ENCODE data around the gene CEP44. TPM values are rescaled to one million over a fixed set of nuclear protein-coding genes. Genes with fewer than 3 reads are reported as not detected.

The CEP44 gene
- total RNA-seq, 1 donor from 2014 or later = 11.5 TPM

DNA sequence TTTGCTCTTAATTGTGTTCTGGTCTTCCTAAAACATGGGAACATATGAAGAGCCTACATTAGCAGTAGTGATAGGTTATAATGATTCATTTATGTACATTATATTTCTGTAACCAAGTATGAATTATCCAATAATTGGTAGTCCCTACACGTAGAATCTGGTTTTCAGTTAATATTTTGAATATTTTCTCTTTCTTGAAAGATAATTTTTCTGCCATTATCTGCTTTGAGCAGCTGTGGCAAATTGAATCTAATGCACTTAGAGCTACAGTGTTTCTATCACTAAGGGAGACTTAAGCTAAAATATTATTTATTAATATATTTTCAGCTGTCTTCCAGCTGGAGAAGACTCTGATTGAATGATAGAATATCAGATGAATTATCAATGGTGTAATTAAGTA is 21.0 kb downstream of the CEP44 start:
- Histone ChIP-seq H4K20me1 (ENCODE audit: insufficient read depth, low read length) (no peaks in the 10 kb centered on the region), H3K36me3 (ENCODE audit: insufficient read depth, low read length) (peaks cover 12% of the 10 kb centered on the region), H3K4me1 (ENCODE audit: insufficient read depth, low read length) (no peaks in the 10 kb centered on the region), H3K9me3 (ENCODE audit: insufficient read depth, low read depth, low read length) (no peaks in the 10 kb centered on the region), H3K27ac (ENCODE audit: low read depth, low read length) (no peak overlapping the region), H2AFZ (ENCODE audit: low read depth, low read length) (no peak overlapping the region), H3K9ac (ENCODE audit: low read length) (no peak overlapping the region), H3K4me3 (ENCODE audit: insufficient read depth, low read depth, low read length) (no peak overlapping the region), H3K4me2 (ENCODE audit: low read length) (no peak overlapping the region), H3K79me2 (ENCODE audit: insufficient read depth, low read length) (no peaks in the 10 kb centered on the region), H3K27me3 (ENCODE audit: insufficient read depth, low read length) (no peaks in the 10 kb centered on the region)
- Mint-ChIP-seq H3K4me3 (ENCODE audit: unreplicated experiment) (no peak overlapping the region), H3K27me3 (ENCODE audit: low read depth, unreplicated experiment) (no peaks in the 10 kb centered on the region), H3K36me3 (ENCODE audit: low read depth, unreplicated experiment) (peaks cover 4% of the 10 kb centered on the region), H3K4me1 (ENCODE audit: low read depth, unreplicated experiment) (no peaks in the 10 kb centered on the region), H3K27ac (ENCODE audit: unreplicated experiment) (no peak overlapping the region), H3K9me3 (ENCODE audit: unreplicated experiment) (no peaks in the 10 kb centered on the region)
- FAIRE-seq (no peak), DNase-seq (ENCODE audit: low read depth) (no peak)
- TF ChIP-seq, protein P1, sequence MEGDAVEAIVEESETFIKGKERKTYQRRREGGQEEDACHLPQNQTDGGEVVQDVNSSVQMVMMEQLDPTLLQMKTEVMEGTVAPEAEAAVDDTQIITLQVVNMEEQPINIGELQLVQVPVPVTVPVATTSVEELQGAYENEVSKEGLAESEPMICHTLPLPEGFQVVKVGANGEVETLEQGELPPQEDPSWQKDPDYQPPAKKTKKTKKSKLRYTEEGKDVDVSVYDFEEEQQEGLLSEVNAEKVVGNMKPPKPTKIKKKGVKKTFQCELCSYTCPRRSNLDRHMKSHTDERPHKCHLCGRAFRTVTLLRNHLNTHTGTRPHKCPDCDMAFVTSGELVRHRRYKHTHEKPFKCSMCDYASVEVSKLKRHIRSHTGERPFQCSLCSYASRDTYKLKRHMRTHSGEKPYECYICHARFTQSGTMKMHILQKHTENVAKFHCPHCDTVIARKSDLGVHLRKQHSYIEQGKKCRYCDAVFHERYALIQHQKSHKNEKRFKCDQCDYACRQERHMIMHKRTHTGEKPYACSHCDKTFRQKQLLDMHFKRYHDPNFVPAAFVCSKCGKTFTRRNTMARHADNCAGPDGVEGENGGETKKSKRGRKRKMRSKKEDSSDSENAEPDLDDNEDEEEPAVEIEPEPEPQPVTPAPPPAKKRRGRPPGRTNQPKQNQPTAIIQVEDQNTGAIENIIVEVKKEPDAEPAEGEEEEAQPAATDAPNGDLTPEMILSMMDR (IDR thresholded peaks at IDR 0.05; ENCODE audit: insufficient read depth, low read depth, low read length) = no peak
- no peak for TF ChIP-seq EZH2 (IDR thresholded peaks at IDR 0.05; ENCODE audit: insufficient read depth, low read length)

DNA sequence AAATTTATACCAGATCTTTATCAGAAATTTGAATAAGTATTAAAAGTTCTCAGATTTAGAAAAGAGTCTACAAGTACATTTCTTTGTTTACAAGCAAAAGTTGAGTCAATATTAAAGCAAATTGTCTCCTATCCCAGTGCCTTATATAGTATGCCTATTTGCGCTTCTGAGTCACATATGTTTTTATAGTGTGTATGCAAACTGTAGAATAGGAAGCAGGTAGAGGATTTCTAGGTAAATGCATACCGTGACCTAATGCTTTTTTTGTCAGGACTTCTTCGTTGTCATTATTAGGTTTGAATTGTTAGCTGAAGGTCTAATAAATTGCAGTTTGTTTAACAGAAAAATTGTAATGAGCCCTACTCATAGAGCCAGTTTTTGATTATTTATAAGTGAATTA is 22.2 kb downstream of the CEP44 start:
- H3K36me3 Mint-ChIP-seq (ENCODE audit: low read depth, unreplicated experiment) = peaks cover 4% of the 10 kb centered on the region
- no peak for TF ChIP-seq EZH2 (IDR thresholded peaks at IDR 0.05; ENCODE audit: insufficient read depth, low read length)
- TF ChIP-seq, protein P1 (IDR thresholded peaks at IDR 0.05; ENCODE audit: insufficient read depth, low read depth, low read length) = no peak
- Histone ChIP-seq H3K27ac (ENCODE audit: low read depth, low read length) (no peak overlapping the region), H3K36me3 (ENCODE audit: insufficient read depth, low read length) (peaks cover 10% of the 10 kb centered on the region), H3K4me3 (ENCODE audit: insufficient read depth, low read depth, low read length) (no peak overlapping the region), H3K9me3 (ENCODE audit: insufficient read depth, low read depth, low read length) (no peaks in the 10 kb centered on the region), H4K20me1 (ENCODE audit: insufficient read depth, low read length) (no peaks in the 10 kb centered on the region), H3K4me2 (ENCODE audit: low read length) (no peak overlapping the region), H2AFZ (ENCODE audit: low read depth, low read length) (no peak overlapping the region), H3K4me1 (ENCODE audit: insufficient read depth, low read length) (no peaks in the 10 kb centered on the region), H3K79me2 (ENCODE audit: insufficient read depth, low read length) (no peaks in the 10 kb centered on the region), H3K27me3 (ENCODE audit: insufficient read depth, low read length) (no peaks in the 10 kb centered on the region), H3K9ac (ENCODE audit: low read length) (no peak overlapping the region)
- no peak overlapping the region for H3K27ac Mint-ChIP-seq (ENCODE audit: unreplicated experiment)
- H3K4me3 Mint-ChIP-seq (ENCODE audit: unreplicated experiment) = no peak overlapping the region
- DNase-seq (ENCODE audit: low read depth) = no peak
- H3K9me3 Mint-ChIP-seq (ENCODE audit: unreplicated experiment) = no peaks in the 10 kb centered on the region
- H3K4me1 Mint-ChIP-seq (ENCODE audit: low read depth, unreplicated experiment) = no peaks in the 10 kb centered on the region
- H3K27me3 Mint-ChIP-seq (ENCODE audit: low read depth, unreplicated experiment) = no peaks in the 10 kb centered on the region
- FAIRE-seq = no peak

DNA sequence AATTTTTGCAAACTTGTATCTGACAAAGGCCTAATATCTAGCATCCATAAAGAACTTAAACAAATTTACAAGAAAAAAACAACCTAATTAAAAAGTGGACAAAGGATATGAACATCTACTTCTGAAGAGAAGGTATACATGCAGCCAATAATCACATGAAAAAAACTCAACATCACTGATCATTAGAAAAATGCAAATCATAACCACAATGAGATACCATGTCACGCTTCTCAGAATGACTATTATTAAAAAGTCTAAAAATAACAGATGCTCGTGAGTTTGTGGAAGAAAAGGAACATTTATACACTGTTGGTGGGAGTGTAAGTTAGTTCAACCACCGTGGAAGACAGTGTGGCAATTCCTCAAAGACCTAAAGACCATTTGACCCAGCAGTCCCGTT is 24.0 kb downstream of the CEP44 start:
- H3K9me3 Mint-ChIP-seq (ENCODE audit: unreplicated experiment) = no peaks in the 10 kb centered on the region
- Histone ChIP-seq H3K9ac (ENCODE audit: low read length) (no peak overlapping the region), H4K20me1 (ENCODE audit: insufficient read depth, low read length) (no peaks in the 10 kb centered on the region), H2AFZ (ENCODE audit: low read depth, low read length) (no peak overlapping the region), H3K4me1 (ENCODE audit: insufficient read depth, low read length) (no peaks in the 10 kb centered on the region), H3K9me3 (ENCODE audit: insufficient read depth, low read depth, low read length) (no peaks in the 10 kb centered on the region), H3K36me3 (ENCODE audit: insufficient read depth, low read length) (peaks cover 9% of the 10 kb centered on the region), H3K4me3 (ENCODE audit: insufficient read depth, low read depth, low read length) (no peak overlapping the region), H3K27ac (ENCODE audit: low read depth, low read length) (no peak overlapping the region), H3K4me2 (ENCODE audit: low read length) (no peak overlapping the region), H3K79me2 (ENCODE audit: insufficient read depth, low read length) (no peaks in the 10 kb centered on the region), H3K27me3 (ENCODE audit: insufficient read depth, low read length) (no peaks in the 10 kb centered on the region)
- H3K27ac Mint-ChIP-seq (ENCODE audit: unreplicated experiment) = no peak overlapping the region
- H3K4me3 Mint-ChIP-seq (ENCODE audit: unreplicated experiment) = no peak overlapping the region
- TF ChIP-seq EZH2 (IDR thresholded peaks at IDR 0.05; ENCODE audit: insufficient read depth, low read length) = no peak
- TF ChIP-seq, protein P1 (IDR thresholded peaks at IDR 0.05; ENCODE audit: insufficient read depth, low read depth, low read length) = no peak
- peaks cover 7% of the 10 kb centered on the region for H3K36me3 Mint-ChIP-seq (ENCODE audit: low read depth, unreplicated experiment)
- DNase-seq (ENCODE audit: low read depth) (no peak), FAIRE-seq (no peak)
- no peaks in the 10 kb centered on the region for H3K4me1 Mint-ChIP-seq (ENCODE audit: low read depth, unreplicated experiment)
- no peaks in the 10 kb centered on the region for H3K27me3 Mint-ChIP-seq (ENCODE audit: low read depth, unreplicated experiment)
